GM12864 (cell line): ENCODE data around the gene MAST2.

ENCODE experiments used
- DNase-seq: peaks from one replicate; pipeline ENCODE4 v3.0.0-alpha.2; 2011; ENCODE audit warnings: low read depth
- H3K4me3 ChIP-seq: 2 replicates; pipeline ENCODE4 v1.5.1; 2011; ENCODE audit warnings: mild to moderate bottlenecking, low read depth, low read length, control low read depth
- TF ChIP-seq, protein P1 (sequence below): IDR thresholded peaks from 2 replicates; pipeline ENCODE4 v1.5.1; 2011; ENCODE audit warnings: low read depth, mild to moderate bottlenecking, moderate library complexity, low read length, control low read depth, inconsistent platforms; ENCODE audit errors: missing control alignments

MAST2 gene

DNA sequence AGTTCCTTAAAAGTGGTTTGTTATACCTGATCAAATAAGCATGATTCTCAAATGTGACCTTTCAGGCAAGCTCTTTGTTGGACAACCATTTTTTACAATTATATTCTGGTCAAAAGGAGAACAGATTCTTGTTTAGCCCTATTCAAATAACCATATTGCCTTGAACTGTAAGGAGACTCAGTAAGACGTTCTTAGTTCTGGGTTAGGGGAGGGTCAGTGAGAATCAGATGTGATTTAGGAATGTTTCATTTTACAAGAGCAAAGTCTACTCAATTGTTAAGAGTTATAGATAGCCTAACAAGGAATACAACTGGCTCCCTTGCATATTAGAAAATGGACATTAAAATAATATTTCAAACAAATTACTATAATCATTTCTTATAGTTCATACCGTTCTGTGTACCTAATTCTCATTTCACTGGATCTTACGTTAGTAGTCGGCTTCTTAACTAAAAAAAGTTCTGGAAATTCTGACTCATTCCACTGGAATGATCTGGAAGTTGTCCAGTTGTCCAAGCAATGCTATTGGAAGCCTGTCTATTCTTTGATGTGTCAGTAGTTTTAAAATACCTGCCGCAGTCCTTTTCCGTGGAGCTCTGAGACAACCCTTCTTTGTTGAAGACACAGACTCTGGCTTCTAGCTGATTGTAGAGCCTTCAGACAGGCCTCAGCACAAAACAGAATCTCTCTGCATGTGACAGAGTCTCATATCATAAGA lies 88.8 kb downstream of the MAST2 start:
- no peak for DNase-seq
- TF ChIP-seq, protein P1, sequence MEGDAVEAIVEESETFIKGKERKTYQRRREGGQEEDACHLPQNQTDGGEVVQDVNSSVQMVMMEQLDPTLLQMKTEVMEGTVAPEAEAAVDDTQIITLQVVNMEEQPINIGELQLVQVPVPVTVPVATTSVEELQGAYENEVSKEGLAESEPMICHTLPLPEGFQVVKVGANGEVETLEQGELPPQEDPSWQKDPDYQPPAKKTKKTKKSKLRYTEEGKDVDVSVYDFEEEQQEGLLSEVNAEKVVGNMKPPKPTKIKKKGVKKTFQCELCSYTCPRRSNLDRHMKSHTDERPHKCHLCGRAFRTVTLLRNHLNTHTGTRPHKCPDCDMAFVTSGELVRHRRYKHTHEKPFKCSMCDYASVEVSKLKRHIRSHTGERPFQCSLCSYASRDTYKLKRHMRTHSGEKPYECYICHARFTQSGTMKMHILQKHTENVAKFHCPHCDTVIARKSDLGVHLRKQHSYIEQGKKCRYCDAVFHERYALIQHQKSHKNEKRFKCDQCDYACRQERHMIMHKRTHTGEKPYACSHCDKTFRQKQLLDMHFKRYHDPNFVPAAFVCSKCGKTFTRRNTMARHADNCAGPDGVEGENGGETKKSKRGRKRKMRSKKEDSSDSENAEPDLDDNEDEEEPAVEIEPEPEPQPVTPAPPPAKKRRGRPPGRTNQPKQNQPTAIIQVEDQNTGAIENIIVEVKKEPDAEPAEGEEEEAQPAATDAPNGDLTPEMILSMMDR, result no peak
- H3K4me3 ChIP-seq, result no peak overlapping the region

DNA sequence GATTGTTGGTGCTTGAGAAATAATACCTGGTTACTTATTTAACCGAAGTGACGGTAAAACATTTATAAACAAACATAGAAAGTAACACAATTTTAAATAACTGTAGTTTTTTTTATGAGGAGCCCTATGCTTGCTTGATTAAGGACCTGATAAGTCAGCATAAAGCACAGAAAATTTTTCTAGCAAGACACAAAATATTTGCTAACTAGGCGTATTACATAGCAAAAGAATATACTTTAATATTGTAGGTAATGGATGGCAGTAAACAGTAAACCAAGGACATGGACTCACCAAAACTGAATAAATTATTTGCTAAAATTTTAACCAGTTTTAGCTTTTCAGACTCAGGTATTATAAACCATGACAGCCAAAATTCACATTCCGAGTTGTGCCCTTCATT lies 90.9 kb downstream of the MAST2 start:
- TF ChIP-seq, protein P1, result no peak
- H3K4me3 ChIP-seq, result no peak overlapping the region
- DNase-seq, result no peak

DNA sequence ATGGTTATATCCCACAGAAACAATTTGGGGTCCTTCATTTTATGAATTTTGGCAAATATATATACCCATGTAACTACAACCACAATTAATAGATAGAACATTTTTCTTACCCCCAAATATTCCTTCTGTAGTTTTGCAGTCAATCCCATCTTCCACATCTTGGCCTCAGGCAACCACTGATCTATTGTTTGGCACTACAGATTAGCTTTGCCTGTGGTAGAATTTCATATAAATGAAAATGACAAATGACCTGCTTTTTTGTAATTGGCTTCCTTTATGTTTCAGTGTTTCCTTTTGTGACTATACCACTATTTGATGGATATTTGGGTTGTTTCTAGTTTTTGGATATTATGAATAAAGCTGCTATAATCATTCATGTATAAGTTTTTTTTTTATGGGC lies 91.5 kb downstream of the MAST2 start:
- TF ChIP-seq, protein P1, result no peak
- no peak for DNase-seq
- no peak overlapping the region for H3K4me3 ChIP-seq

DNA sequence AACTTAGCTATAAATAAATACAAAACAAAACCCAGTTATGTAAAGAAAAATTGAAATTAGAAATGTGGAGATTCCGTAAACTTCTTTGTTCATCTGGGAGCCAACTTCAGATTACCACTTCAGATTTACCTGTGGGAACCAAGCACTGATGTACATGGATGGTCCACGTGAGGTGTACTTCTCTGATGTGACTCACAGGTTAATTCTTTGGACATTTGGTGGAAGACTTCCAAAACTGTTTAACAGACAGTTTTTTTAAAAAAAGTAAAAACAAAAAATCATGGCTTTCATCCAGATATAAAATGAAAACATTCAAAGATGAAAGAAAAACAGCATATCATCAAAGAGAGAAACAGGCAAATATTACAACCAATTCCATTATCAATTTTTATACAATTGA lies 92.0 kb downstream of the MAST2 start:
- TF ChIP-seq, protein P1, result no peak
- H3K4me3 ChIP-seq, result no peak overlapping the region
- no peak for DNase-seq

DNA sequence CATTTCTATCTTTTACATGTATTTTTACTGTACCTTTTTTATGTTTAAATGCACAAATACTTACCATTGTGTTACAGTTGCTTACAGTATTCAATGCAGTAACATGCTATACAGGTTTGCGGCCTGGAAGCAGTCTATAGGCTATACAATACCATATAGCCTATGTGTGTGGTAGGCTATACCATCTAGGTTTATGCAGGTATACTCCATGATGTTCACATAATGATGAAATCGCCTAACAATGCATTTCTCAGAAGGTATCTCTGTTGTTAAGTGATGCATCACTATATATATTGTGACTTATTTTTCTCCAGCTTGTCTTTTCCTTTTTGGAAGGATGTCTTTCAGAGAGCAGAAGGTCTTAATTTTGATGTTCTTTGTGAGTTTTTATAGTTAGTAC lies 103.5 kb downstream of the MAST2 start:
- no peak for DNase-seq
- TF ChIP-seq, protein P1, result no peak
- H3K4me3 ChIP-seq, result no peak overlapping the region

DNA sequence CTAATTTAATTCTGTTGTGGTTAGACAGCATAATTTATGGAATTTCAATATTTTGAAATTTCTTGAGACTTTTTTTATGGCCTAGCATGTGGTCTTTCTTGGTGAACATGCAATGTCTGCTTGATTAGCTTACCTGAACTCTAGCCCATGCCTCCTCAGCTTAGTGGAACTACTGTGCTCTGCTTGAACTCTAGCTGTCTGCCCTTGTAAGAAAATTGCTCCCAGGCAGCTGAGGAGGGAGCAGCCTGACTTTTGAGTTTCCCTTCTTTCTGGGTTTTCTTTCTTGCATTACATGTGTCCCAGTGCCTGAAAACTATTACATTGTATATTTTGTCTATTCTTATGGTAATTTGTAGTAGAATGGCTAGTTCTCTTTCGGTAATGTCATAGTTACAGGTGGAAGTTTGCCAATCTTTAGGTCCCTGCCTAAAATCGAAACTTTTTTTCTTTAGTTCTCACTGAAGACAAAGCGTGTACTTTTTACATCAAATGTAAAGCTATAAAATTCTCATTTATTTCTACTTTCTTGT lies 105.3 kb downstream of the MAST2 start:
- no peak overlapping the region for H3K4me3 ChIP-seq
- TF ChIP-seq, protein P1, result no peak

DNA sequence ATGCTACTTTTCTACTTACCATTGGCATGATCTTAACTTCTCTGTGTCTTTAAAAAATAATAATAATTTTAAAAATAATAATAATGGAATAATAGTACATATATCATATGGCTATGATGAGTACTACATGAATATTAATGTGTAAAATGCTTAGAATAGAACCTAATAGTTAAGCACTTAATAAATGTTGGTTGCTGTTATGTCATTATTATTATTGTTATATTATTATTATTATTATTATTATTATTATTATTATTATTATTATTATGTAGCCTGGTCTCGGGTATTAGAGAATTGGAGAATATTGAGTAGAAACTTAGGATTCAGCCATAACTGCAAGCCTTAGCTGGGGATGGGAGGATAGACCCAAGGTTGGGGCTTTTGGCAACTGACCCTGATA lies 108.2 kb downstream of the MAST2 start:
- no peak for DNase-seq
- H3K4me3 ChIP-seq, result no peak overlapping the region
- TF ChIP-seq, protein P1, result no peak

More for the DNA sequence above, 105.3 kb downstream of the MAST2 start:
- DNase-seq, result no peak
